GM21786 (cell line): ENCODE measurements around the gene GREB1L.
"Not testable (repeated sequence)": the region's sequence is repeated elsewhere in the genome, so short reads cannot be mapped to it uniquely, and the experiment has no call there.

Experiments used
- ATAC-seq: cut with Tn5 transposase; IDR thresholded peaks from one replicate; pipeline ENCODE4 v1.9.1; 2021; ENCODE audit not compliant: unreplicated experiment

Gene GREB1L

DNA sequence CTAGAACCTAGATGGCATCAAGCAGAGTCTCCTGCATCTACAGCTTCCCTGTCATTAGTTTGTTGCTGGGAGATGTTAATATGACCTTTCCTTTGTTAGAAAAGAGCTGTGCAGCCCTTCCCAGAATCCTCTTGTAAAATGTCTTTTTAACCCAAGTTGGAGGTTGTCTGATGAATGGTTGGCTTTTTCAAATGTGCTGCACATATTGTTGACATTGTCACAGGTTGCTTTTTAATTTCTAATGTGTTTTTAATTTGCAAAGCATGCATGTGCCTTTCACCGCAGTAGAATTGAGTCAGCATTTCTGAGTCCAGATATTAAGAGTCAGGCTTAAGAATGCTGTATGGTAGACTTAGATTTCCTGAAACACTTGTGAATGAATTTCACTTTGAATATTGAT, 120.8 kb downstream of the GREB1L start:
- no peak for ATAC-seq

DNA sequence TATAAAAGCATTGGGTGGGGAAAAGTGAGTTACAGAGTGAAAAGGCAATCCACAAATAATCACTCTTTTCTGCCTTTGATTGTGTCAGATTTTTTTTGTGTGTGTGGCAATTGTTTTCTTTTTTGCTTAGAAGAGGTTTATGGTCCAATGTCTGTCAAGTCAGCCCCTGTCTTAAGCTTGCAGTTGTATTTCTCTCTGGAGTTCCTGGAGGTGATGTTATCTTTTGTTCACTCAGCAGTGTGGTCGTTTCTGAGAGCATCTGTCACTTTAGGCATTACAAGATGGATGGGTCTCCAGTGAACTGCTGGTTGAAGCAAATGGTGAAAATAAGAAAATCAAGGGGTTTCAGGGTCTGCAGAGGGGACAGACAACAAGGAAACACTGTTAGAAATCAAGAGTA, 121.3 kb downstream of the GREB1L start:
- no peak for ATAC-seq

DNA sequence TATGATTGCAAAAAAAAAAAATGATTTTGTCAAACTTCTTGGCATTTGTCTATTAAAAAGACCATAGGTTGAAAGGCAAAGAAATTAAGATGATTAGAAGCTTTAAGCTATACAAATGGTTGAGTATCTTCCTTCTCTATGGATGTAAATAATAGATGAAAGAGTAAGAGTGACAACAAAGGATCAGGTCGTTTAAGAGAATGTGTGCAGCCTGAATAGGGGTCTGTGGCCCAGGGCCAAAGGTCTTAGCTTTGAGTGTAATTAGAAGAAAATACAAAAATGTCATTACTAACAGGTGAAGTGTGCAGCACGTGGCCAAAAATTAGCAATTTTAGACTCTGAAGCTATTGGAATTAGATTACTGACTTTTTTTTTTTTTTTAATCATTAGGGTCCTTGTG, 122.4 kb downstream of the GREB1L start:
- ATAC-seq, result no peak

DNA sequence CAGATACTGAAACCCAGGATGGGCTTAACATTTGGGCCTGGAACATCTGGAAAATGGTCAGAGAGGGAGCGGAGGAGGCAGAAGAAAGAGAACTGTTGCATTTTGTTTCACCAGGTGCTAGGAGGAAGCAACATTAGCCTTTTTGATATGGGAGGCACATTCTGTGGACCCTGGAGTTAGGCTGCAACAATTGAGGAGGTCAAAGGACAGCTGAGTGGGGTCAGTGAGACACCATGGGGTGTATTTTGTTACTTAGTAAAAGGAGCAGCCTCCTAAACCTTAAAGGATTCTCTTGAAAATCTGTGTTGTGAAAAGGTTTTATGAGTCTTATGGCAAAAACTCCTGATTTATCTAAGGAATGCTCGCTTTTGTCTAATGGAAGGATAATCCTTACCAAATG, 124.9 kb downstream of the GREB1L start:
- no peak for ATAC-seq

DNA sequence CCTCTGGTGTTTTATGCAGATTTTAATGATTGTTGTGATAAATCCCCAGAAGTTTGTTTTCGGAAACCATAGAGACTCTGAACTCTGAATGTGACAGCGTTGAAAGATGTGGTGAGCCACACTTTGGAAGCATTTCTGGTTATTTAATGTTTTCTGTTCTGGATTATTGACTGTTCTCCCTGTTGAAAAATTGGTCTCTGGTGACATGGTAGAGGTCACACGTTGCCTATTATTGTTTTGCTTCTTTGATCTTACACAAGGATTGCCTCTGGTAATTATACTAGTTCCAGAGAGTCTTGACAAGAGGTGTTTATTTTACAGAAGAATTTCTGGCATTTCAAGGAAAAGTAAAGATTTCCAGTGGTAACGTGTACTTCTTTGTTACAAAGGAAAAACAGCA, 127.1 kb downstream of the GREB1L start:
- ATAC-seq, result no peak

DNA sequence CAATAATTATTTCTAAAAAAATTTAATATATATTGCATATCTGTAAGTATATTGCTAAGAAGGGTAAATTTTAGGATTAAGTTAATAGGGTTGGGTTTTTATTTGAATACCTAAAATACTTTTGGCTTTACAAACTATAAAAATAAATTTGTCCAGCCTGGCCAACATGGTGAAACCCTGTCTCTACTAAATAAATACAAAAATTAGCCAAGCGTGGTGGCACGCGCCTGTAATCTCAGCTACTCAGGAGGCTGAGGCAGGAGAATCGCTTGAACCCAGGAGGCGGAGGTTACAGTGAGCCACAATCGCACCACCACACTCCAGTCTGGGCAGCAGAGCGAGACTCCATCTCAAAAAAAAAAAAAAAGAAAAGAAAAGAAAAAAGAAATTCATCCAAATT, 127.6 kb downstream of the GREB1L start:
- ATAC-seq, result not testable (repeated sequence)

DNA sequence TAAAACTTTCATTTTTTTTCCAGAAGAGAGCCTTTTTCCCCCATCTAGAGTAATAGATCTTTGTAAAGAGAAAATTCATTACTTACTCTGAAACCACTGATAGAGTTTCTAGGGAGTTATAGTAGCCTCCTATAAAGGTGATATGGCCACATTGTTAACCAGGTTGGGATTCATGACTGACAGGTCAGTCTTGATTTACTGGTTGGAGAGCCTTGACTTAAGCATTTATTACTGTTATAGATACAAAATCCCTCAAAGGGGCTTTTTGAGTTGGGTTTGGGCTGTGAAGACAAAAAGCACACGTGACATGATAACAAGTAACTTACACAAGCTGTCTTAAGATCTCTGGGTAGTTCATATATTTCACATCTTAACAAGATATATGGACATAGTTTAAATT, 141.0 kb downstream of the GREB1L start:
- no peak for ATAC-seq

DNA sequence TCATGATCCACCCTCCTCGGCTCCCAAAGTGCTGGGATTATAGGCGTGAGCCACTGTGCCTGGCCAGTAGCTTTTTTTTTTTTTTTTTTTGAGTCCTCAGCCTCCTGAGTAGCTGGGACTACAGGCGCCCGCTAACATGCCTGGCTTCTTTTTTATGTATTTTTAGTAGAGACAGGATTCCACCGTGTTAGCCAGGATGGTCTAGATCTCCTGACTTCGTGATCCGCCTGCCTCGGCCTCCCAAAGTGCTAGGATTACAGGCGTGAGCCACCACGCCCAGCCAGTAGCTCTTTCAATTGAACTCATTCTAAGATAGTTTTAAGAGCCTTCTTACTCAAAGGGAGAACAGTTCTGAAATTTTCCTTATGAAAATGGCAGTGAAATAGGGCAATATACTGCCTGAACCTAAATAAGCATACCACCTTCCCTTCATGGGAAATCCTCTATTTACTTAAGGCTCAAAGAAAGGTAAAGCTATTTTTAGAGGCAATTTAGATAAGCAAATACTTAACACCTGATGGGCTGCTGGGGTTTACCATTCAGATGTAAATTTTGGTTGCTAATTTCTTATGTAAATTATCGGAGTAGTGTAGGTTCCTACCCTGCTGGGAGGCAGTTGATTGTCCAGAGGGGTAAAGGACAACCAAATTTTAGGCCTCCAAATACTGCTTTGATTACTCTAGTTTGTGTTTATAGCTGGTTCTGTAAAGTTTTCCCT, 144.7 kb downstream of the GREB1L start:
- no peak for ATAC-seq

DNA sequence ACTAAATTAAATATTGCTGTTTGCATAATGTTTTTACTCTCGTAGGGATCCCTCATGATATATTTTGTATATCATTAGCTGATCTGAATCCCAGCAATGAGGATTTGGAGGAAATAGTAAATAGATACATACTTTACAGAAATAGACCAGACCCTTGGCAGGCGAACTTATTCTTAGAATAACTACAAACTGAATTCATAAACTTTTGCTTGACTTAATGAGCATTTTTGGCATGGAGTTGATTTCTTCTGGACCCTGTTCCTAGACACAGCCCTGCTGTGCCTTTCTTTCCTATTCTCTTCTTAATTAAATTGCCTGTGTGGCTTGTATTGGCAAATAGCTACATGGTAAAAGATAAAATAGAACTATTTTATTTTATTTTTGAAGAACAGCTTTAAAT, 145.9 kb downstream of the GREB1L start:
- ATAC-seq, result no peak

DNA sequence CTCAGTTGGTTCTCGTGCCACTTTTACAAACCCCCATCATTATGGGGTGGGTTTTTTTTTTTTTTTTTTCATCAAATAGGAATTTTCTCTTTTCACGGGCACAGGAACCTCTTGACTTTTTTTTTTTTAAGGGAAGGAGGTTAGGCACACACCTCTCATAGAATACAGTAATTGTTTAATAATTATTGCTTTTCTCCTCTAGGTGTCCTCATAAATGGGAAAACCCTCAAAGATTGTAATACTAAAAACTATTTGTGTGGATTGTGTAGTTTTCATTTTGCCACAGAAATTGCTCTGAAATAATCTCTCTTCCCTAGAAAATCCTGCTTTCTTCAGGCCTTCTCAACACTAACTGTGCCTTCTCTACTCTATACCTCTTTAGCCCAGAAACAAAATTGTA, 147.3 kb downstream of the GREB1L start:
- ATAC-seq, result no peak

DNA sequence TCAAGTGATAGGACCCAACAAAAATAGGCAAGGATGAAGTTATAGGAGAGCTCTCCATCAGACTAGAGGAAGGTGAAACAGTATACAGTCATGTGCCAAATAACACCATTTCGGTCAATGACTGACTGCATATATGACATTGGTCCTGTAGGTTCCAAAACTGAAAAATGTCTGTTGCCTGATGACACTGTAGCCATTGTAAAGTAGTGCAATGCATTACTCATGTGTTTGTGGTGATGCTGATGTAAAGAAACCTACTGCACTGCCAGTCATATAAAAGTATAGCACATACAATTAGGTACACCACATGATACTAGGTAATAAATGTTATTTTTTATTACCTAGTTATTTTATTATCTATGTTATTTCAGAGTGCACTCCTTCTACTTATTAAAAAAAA, 147.9 kb downstream of the GREB1L start:
- no peak for ATAC-seq

DNA sequence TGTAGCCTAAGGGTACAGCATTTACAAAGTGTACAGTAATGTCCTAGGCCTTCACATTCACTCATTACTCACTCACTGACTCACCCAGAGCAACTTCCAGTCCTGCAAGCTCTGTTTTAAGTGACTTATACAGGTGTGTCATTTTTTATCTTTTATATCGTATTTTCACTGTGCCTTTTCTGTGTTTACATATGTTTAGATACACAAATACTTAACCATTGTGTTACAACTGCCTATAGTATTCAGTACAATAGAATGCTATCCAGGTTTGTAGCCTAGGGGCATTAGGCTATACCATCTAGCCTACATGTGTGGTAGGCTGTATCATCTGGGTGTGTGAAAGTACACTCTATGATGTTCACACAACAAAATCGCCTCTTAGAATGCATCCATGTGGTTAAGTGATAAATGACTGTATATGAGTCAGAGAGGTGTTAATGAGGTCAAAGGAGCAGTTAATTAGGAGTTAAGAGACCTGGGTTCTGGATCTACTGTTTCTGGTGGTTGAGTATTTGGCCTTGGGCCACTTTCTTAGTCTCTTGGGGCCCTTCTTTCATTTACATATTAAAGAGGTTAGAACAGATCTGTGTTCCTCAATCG, 149.1 kb downstream of the GREB1L start:
- ATAC-seq, result no peak

DNA sequence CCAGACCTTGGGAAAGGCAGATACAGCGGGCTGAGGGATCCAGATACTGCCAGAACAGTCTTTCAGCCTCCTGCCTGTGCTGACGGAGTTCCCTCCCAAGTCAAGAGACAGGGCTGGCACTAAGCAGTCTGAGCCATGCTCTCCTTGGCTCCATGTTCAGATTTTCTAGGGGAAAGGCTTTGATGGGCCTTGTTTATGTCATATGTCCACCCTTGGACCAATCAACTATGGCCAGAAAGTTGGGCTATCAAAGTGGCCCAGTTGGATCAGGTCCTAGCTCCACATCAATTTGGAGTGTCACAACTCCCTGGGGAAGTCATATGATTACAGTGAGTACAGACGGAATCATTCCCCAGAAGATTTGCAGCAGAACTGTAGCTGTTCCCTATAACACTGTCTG, 152.0 kb downstream of the GREB1L start:
- ATAC-seq, result no peak

DNA sequence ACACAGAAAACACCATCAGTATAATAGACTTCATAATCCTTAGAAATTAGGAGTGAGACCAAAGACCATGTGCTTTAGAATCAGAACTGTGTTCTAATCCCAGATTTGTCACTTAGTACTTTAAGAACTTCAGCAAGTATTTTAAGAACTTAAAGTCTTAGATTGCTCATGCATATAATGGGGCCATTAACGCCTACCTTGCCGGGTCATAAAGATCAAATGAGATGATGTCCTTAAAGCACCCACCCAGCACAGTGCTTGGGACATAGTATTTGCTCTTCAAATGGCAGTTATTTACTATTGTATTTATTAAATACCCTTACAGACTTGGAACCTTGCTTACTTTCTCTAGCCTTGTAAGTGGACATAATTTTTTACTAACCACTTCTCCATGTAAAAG, 156.1 kb downstream of the GREB1L start:
- no peak for ATAC-seq

DNA sequence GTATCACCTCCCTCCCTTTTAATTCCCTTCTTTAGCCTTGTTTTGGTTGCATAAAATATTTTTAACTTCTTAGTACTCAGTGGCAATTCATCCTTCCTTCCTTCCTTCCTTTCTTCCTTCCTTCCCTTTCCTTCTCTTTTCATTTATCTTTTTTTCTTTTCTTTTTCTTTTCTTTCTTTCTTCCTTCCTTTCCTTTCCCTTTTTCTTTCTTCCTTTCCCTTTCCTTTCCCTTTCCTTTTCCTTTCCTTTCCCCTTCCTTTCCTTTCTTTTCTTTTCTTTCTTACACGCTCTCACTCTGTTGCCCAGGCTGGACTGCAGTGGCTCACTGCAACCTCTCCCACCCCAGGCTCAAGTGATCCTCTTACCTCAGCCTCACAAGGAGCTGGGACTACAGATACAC, 160.2 kb downstream of the GREB1L start:
- ATAC-seq, result no peak

DNA sequence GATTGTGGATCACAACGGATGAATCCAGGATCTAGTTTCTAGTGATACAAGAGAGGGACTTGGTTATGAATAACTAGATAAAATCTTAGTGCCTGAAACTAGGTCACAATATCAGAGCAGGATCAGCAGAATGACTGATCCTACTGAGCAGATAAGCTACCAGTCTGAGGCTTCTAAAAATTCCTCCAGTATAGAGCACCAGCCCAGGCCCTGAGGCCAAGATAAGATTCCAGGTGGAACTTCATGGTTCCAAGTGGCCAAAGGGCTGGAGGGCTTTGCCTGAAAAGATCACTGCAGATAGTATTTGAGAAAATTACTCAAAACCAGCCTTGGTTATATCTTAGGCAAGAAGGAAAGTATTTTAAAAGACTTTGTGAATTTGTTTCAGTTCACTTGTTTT, 162.4 kb downstream of the GREB1L start:
- no peak for ATAC-seq

DNA sequence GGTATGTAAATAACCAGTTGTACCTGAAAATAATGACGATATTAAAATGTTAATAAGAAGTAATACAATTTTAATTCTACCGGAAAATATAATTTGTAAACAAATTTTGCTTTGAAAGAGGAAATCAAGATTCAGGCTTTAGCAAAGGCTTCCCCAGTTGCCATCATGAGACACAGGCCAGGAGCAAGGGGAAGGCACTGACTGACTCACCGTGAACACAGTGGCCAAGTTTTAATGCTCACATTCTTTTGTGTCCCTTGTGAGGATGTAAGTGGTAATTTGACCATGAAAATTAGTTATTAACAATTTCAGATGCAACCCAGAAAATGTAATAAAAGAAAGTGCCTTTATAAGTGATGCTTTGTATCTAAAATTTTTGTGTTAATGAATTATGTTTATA, 164.1 kb downstream of the GREB1L start:
- no peak for ATAC-seq

DNA sequence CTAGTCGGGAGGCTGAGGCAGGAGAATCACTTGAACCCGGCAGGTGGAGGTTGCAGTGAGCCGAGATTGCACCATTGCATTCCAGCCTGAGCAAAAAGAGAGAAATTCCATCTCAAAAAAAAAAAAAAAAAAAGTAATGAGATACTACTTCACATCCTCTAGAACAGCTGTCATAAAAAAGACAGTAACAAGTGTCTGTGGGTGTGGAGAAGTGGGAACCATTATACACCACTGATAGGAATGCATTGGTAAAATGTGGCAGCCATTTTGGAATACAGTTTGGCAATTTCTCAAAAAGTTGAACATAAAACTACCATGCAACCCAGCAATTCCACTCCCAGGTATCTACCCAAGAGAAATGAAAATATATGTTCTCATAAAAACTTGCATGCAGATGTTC, 166.6 kb downstream of the GREB1L start:
- ATAC-seq, result no peak

DNA sequence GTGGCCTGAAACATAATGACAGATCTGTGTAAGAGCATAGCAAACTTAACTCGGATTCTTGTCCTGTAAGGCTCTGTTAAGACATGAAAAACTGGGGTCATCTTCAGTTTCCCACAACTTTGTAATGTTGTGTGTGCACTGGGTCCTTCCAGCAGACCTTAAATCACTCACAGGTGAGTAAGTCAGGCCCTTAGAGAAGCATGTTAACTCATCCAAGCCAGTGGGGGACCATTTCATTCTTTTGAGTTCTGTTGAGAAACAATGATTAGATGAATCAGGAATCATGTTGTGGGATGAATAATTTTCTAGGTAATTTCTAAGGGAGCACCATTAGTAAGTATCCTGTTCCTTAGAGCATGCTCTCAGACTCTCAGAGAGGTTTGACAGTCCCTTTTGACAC, 191.4 kb downstream of the GREB1L start:
- ATAC-seq, result no peak

DNA sequence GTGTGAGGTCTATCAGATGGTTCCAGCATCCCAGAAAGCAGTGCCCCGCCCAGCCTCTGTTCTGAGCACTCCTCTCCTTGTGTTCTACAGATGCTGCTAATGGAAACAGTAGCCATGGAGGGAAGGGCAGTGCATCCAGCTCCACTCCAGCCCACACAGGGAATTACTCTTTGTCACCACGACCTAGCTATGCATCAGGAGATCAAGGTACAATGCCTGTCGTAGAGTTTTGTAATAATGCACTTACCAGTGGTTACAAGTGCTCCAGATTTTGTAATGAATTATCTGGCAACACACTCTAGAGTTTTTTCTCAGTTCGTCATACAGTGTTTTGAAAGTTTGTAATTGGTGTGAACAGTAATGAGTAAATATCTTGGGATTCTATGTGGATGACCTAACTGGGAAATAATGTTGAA, 197.4 kb downstream of the GREB1L start:
- ATAC-seq, result no peak

DNA sequence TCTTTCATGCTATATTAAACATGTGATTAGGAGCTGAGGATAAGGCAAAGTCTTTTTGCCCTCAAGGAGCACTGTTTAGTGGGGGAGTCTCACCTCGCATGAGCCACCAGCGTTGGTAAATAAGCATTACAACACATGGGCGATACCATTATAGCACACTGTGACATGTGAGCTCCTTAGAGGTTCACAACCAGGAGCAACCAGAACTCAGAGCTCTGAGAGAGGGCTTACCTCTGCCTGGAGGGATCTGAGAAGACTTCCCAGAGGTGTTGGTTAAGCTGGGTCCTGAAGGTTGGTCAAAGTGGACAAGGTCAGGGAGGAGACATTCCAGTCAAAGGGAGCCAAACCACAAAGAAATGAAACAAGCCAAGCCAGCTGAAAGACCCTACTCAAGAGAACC, 199.6 kb downstream of the GREB1L start:
- no peak for ATAC-seq

DNA sequence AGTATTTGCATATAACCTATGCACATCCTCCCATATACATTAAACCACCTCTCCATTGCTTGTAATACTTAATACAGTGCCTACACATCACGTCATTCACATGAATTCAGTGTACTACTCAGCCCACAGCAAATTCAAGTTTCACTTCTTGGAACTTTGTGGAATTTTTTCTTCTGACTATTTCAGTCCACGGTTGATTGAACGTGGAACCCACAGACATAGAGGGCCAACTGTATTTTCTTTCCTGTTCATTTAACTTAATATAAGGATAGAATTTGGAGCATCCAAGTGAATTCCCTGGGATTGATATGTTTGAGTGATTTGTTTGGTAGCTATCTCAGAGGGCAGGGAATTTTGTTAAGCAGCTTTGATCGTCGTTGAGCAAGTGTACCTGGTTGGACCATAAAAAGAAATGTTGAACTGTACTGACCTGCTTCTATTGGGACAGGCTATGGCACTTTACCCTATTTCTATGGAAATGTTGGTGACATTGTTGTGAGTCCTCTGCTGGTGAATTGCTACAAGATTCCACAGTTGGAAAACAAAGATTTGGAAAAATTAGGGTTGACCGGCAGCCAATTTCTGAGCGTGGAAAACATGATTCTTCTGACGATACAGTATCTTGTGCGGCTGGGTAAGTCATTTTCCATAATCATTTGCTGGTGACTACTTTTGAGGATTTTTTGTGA, 201.9 kb downstream of the GREB1L start:
- no peak for ATAC-seq
